OCI-LY7 (cell line): Measurements from ENCODE around the gene AQP11. TPM values are rescaled to one million over a fixed set of nuclear protein-coding genes. Genes with fewer than 3 reads are reported as not detected.

Experiments
- BruUV-seq: library from RNA; stranded (reverse); fragments of 400-500 nt; replicated peaks from 2 replicates; lab custom pipeline; 2021; lab: Mats Ljungman, UMichigan
- CTCF ChIA-PET: fragments of 300-600 bp; sonication (Branson Sonifier 250); formaldehyde crosslinking; loops from one replicate; lab custom pipeline; 2022; ENCODE audit warnings: antibody characterized with exemption; ENCODE audit not compliant: unreplicated experiment; lab: Charles Lee
- POLR2A ChIA-PET: fragments of 300-600 bp; sonication (Branson Sonifier 250); formaldehyde crosslinking; loops from one replicate; lab custom pipeline; 2022; ENCODE audit warnings: antibody characterized with exemption; lab: Charles Lee
- DNase-seq: peaks from one replicate; pipeline ENCODE4 v3.0.0-alpha.2; 2015; ENCODE audit warnings: low spot score
- H2AFZ ChIP-seq: fragments of 200-600 bp; sonication (generic), shearing (Covaris generic); 2 replicates; pipeline ENCODE4 v1.6.1; 2014; ENCODE audit warnings: mild to moderate bottlenecking, antibody characterized with exemption, low read length, moderate library complexity
- H3K27ac ChIP-seq: fragments of 200-600 bp; sonication (generic); 2 replicates; pipeline ENCODE4 v1.5.1; 2014; ENCODE audit warnings: mixed run types, low read depth, mild to moderate bottlenecking, moderate library complexity, low read length, inconsistent platforms; ENCODE audit not compliant: poor library complexity, severe bottlenecking
- H3K36me3 ChIP-seq: fragments of 200-600 bp; sonication (generic); 2 replicates; pipeline ENCODE4 v1.6.1; 2014; ENCODE audit warnings: mild to moderate bottlenecking, antibody characterized with exemption, low read length, moderate library complexity, mixed read lengths; ENCODE audit not compliant: insufficient read depth
- H3K4me1 ChIP-seq: fragments of 200-600 bp; sonication (generic); 2 replicates; pipeline ENCODE4 v1.5.1; 2014; ENCODE audit warnings: mild to moderate bottlenecking, low read length; ENCODE audit not compliant: insufficient read depth, poor library complexity, severe bottlenecking
- H3K4me2 ChIP-seq: fragments of 200-600 bp; sonication (generic); 2 replicates; pipeline ENCODE4 v1.6.1; 2014; ENCODE audit warnings: mild to moderate bottlenecking, low read length
- H3K4me3 ChIP-seq: fragments of 200-600 bp; sonication (generic); 2 replicates; pipeline ENCODE4 v1.5.1; 2014; ENCODE audit warnings: mild to moderate bottlenecking, low read depth, low read length; ENCODE audit not compliant: poor library complexity, severe bottlenecking
- H3K79me2 ChIP-seq: fragments of 200-600 bp; sonication (generic); 2 replicates; pipeline ENCODE4 v1.6.1; 2016; ENCODE audit warnings: low read depth, mild to moderate bottlenecking, low read length, moderate library complexity, mixed read lengths; ENCODE audit not compliant: insufficient read depth
- H3K9me2 ChIP-seq: fragments of 200-600 bp; sonication (generic); 2 replicates; pipeline ENCODE4 v1.6.1; 2016; ENCODE audit warnings: mild to moderate bottlenecking, low read length, mixed read lengths; ENCODE audit not compliant: insufficient read depth
- H3K9me3 ChIP-seq: fragments of 200-600 bp; sonication (generic); 2 replicates; pipeline ENCODE4 v1.6.1; 2014; ENCODE audit warnings: mild to moderate bottlenecking, mixed run types, low read length, mixed read lengths
- H4K20me1 ChIP-seq: fragments of 200-600 bp; sonication (generic); 2 replicates; pipeline ENCODE4 v1.6.1; 2014; ENCODE audit warnings: mild to moderate bottlenecking, antibody characterized with exemption, low read length, moderate library complexity, mixed read lengths; ENCODE audit not compliant: insufficient read depth
- CTCF ChIP-seq: fragments of 200-600 bp; sonication (generic); conservative IDR thresholded peaks from 2 replicates; pipeline ENCODE4 v1.5.1; 2014; ENCODE audit warnings: mild to moderate bottlenecking, antibody characterized with exemption, low read length, moderate library complexity, mixed read lengths
- EZH2phosphoT487 ChIP-seq: fragments of 200-600 bp; sonication (generic); IDR thresholded peaks from 2 replicates; pipeline ENCODE4 v1.6.1; 2018; ENCODE audit warnings: low read depth, borderline replicate concordance, mild to moderate bottlenecking, mixed run types, antibody characterized with exemption, low read length, moderate library complexity, mixed read lengths
- intact Hi-C: fragments of 100-400 bp; cut with micrococcal nuclease; formaldehyde crosslinking; loops from one replicate; pipeline ENCODE4 v1.10.0; 2022; ENCODE audit not compliant: unreplicated experiment
- small RNA-seq: library from RNA; depleted of rRNA; stranded (forward); fragments of <200 nt; gene quantifications from one replicate; pipeline ENCODE3, GENCODE V24; 2014
- total RNA-seq, 2 experiments: library from RNA; depleted of rRNA in 1 of 2; stranded (reverse); fragments of >200 nt in 1 of 2; shearing (Covaris generic) in 1 of 2; gene quantifications; 2 replicates each; pipeline ENCODE4 v1.2.3, GENCODE V29; 2014 to 2022

The AQP11 gene
- total RNA-seq, 2 experiments from 2014 or later: not detected

GRCh38 chr11:77658213-77659013 lies 68.7 kb downstream of the AQP11 start:
- Histone ChIP-seq H2AFZ (no peak overlapping the region), H3K36me3 (no peaks in the 10 kb centered on the region; the same call in 1 of the 2 replicates), H3K27ac (no peak overlapping the region), H3K4me3 (no peak overlapping the region), H3K4me2 (no peak overlapping the region), H3K9me2 (no peaks in the 10 kb centered on the region), H4K20me1 (no peaks in the 10 kb centered on the region), H3K4me1 (peaks cover 26% of the 10 kb centered on the region), H3K9me3 (no peaks in the 10 kb centered on the region), H3K79me2 (no peaks in the 10 kb centered on the region)
- POLR2A ChIA-PET: interaction anchor here (0.6 to 0.7 kb wide), 2 partner anchors 25 to 370 kb away, joined by 3 to 4 read pairs; no protein-coding TSS in a partner anchor
- BruUV-seq: no TSS peak
- CTCF ChIA-PET: no interaction called here
- no peak for DNase-seq
- intact Hi-C loops: no loop called here
- TF ChIP-seq CTCF (no peak), EZH2phosphoT487 (no peak)

Small RNA genes within 50 kb of the gene (small RNA-seq; reads per million reads assigned to genes)
- gene RNU7-59P: not detected

Other genes with a start within 250 kb of the AQP11 start
- gene PAK1, start 115.9 kb upstream of the AQP11 start, total RNA-seq (2014; rRNA removed; shearing (Covaris generic)): 1.0 and 1.1 TPM in 2 replicates
- gene PAK1, start 115.9 kb upstream of the AQP11 start, total RNA-seq (2022): 3.4 and 3.6 TPM in 2 replicates
- 115 and 121 TPM in 2 replicates for gene CLNS1A, start 47.8 kb downstream of the AQP11 start, total RNA-seq (2014; rRNA removed; shearing (Covaris generic))
- 108 and 110 TPM in 2 replicates for gene CLNS1A, start 47.8 kb downstream of the AQP11 start, total RNA-seq (2022)
- gene RSF1, start 230.8 kb downstream of the AQP11 start, total RNA-seq (2014; rRNA removed; shearing (Covaris generic)): 33.5 and 56.9 TPM in 2 replicates
- gene RSF1, start 230.8 kb downstream of the AQP11 start, total RNA-seq (2022): 75.6 and 78.8 TPM in 2 replicates
- 11.0 and 16.2 TPM in 2 replicates for gene AAMDC, start 231.2 kb downstream of the AQP11 start, total RNA-seq (2014; rRNA removed; shearing (Covaris generic))
- gene AAMDC, start 231.2 kb downstream of the AQP11 start, total RNA-seq (2022): 13.3 and 17.1 TPM in 2 replicates